ENCODE measurements around the gene NEUROD6.

DNA sequence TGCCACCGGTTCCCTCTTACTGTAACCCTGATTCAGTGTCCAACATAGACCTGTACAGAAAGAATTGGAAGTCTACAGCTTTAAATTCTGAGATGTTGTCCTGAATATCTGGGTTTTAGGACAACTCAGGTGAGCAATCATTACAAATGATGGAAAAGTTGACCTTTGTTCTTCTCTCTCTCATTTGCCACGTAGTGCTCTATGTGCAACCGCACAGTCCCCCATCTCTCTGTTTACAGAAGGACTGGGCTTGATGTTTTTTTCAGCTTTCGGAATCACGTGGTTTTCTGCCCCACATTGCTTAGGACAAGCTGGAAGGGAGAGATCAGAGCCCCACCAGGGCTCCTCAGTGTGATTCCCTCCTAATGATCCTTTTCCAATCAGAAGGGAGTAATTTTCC lies 22.2 kb downstream of the NEUROD6 start:
- TF ChIP-seq, protein P1, sequence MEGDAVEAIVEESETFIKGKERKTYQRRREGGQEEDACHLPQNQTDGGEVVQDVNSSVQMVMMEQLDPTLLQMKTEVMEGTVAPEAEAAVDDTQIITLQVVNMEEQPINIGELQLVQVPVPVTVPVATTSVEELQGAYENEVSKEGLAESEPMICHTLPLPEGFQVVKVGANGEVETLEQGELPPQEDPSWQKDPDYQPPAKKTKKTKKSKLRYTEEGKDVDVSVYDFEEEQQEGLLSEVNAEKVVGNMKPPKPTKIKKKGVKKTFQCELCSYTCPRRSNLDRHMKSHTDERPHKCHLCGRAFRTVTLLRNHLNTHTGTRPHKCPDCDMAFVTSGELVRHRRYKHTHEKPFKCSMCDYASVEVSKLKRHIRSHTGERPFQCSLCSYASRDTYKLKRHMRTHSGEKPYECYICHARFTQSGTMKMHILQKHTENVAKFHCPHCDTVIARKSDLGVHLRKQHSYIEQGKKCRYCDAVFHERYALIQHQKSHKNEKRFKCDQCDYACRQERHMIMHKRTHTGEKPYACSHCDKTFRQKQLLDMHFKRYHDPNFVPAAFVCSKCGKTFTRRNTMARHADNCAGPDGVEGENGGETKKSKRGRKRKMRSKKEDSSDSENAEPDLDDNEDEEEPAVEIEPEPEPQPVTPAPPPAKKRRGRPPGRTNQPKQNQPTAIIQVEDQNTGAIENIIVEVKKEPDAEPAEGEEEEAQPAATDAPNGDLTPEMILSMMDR (IDR thresholded peaks at IDR 0.05): no peak
- TF ChIP-seq POLR2AphosphoS5 (IDR thresholded peaks at IDR 0.05): no peak
